Colon (tissue), 2 donors: ENCODE results near the gene KCNQ1.

Source experiments
- FAIRE-seq: peaks from 2 replicates; lab custom pipeline; 2012; peaks lifted over from hg19 to GRCh38; lab: Jason Lieb, UNC
- donor health status: control.
- donor health status: control.

Gene KCNQ1

DNA sequence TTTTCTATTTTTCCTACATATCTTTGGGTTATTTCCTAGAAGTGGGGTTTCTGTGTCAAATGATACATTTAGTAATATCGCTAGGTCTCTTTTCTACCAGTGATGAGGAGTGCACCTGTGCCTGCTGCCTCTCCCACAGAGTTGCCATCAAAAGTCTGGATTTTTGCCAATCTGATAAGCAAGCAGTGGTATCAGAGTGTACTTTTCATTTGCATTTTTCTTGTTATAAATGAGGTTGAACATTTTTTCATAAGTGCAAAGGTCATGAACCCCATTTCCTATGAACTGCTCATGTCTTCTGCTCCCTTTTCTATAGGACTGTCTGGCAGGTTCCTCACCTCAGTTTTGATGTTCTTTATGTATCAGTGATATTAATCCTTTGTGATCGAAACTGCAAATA lies 2.2 kb upstream of the KCNQ1 start:
- no peak for FAIRE-seq

DNA sequence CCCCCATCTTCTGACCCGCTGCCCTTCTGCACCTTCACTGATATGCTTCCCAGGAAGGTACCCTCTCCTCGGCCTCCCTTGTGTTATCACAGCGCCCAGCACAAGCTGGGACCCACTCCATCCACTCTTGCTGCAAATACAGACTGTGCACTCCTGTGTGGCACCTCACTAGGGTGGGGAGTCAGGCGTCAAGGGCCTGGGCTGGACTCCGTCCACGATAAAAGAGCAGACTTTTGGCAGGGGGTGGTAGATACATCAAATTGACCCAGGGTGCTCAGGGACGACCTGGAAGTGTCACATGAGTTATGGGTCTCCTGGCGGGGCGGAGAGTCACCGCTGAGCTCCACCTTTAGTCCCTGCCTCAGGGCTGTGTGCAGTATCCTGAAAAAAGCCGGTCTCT lies 1.4 kb upstream of the KCNQ1 start:
- no peak for FAIRE-seq

DNA sequence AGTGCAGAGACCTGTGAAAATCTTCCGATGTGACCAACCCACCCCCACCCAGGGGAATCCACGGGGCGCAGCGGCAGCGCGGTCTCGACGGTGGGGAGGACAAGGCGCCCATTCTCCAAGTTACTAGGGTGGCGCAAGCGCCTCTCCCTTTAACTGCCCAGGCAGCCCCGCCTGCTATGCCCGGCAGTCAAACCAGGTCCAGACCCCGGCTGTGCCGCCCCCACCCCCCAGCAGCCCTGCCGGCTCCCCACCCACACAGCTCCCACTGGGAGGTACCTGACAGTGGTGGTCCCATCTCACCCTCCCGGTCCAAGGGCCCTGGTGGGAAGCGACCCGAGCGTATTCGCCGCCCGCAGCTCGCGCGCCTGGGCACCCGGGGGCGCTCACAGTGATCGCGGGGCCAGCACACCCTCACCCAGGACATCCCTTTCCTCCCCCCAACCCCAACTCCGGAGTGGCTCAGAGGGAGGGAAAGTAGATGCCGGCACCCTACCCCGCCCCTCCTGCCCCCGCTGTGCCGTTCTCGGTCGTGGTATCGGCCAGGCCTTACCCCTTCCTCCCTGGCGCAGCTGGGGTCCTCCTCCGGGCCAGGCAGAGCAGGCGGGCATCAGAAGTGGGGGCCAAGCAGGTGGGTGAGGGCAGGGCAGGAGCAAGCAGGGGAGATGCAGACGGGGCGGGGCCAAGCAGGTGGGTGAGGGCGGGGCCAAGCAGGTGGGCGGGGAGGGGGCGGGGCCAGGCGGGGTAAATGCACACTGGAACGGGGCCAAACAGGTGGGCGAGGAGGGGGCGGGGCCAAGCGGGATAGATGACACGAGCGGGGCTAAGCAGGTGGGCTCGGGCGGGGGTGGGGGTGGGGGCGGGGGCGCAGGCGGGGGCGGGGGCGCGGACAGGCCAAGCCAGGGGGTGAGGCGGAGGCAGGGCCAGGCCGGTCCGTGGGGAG lies 657 bp upstream of the KCNQ1 start, which contains the start of gene TRPM5:
TSS of gene TRPM5 (minus strand) at position 634 of the 940 bp plus-strand sequence. CDS start 21,478 bp downstream, outside the sequence.
- no peak for FAIRE-seq

DNA sequence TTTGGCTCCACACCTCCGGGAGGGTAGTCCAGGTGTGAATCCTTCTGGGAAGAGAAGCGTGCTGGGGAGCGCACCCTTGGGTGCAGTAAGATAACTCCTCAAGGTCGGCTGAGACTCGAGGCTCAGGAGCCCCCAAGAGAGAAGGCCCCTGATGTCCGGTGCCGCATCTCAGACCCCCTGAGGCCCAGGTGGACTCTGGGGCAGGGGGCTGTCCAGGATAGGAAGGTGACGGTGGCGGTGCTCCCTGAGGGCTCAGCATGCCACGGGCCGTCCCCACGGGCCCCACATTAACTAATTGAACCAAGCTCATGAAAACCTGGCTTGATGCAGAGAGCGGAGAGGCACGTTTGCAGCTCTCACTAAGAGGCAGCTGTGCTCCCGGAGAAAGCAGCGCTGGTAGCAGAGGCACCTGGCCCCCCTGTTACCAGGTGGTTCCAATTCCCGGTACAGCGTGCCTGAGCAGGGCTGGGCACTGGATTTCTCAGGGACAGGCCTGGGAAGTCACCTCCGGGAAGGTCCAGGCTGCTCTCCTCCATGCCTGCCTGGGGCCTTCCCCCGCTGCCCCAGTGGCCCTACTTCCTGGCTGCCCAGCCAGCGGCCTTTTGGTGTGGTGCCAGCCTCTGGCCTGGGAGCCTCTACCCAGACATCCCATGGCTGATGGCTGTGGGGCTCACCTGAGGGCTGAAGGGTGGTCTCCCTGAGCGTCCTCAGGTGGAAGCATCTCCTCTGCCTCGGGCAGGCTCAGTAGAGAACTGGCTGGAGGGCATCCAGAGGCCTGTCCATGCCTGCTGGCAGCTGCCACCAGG lies 1.1 kb downstream of the KCNQ1 start:
- FAIRE-seq, result no peak

DNA sequence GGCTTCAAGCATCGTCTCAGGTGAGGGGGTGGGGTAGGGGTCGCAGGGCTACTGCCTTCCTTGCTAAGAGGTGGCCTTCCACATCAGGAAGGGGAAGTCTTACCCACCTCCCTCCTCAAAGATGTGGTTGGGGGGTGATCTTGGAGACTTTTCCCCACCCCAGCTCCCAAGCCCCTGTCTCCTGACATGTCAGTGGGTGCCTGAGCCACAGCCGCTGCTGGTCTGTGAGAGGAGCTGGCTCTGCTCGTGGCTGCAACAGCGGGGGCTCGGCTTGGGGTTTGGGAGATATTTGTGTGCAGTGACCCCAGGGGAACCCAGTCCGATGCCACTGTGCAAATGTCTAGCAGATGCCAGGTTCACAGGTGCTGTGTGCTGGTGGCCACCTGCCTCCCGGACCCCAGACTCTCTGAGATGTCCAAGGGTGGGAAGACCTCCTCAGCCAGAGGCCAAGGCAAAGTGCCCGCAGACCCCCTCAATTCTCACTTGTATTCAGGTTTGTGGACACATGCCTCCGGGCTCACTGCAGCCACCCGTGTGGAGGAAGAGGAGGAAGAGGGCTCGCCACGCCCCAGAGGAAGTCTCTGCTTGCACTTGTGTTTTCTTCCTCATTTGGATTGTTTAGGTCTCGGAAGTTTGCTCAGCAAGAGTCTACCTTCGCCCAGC lies 1.9 kb downstream of the KCNQ1 start:
- no peak for FAIRE-seq

DNA sequence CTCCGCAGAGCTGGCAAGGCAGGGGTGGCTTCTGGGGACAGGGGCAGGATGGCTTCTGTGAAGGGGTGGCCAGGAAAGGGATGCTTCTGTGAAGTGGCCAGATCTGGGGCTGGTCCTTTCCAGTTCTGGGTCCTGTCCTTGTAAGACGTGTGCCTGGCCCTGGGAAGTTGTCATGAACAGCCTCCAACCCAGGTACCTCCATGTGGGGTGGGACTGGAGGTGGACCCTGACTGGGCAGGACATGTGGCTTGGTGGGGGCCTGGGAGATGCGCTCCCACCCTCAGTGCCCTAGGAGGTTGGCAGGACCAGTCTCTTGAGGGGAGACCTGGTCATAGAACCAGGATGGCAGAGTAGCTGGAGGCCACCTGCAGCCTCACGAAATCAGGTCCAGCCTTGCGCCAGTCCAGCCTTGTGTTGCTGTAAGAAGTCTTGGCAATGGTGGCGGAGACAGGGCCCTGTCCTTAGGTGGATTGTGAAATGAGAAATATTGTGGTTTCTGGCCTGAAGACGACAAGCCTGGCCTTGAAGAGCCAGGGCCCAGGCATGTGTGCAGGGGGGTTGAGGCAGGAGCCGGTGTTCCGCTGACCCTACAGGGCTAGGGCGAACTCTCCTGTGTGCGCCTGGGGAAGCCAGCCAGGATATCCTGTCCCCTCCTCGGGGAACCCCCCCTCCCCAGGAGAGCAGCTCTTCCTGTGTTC lies 2.6 kb downstream of the KCNQ1 start:
- no peak for FAIRE-seq

GRCh38 chr11:2447951-2448650 lies 3.3 kb downstream of the KCNQ1 start:
- no peak for FAIRE-seq

DNA sequence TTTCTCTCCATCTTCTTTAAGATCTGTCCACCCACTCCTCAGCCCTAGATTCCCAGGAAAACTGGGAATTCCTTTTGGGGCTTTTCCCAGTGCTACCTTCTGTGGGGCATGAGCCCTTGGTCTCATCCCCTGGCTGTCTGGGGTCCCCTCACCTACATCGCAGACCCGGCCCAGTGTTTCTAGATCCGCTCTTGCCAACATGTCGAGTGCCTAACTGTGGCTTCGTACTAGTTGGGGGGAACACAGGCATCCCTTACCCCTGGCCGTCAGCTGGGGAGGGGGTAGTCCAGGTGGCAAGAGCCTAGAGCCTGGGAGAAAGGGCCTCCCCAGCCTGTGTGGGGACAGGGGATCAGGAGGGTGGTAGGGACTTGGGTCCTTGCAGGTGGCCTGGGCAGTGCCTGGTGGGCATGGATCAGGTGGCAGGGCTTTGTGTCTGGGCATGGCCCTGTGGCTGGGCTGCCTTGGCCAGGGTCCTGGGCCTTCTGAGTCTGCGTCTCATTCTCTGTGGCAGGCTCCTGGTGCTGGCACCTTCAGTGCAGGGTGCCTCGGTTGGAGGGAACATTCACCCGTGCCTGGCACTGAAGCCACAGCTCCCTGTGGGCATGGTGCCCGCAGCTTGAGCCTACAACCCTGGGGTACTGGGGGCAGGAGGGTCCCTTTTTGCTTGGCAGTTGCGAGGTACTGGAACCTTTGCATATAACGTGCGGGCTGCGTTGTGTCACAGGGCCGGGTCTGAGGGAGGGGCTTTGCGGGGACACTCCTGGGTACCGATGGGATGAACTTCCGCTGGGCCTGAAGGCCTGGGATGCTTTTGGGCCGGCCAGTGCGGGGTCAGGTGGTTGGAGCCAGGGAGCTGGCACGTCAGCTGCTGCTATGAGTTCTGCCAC lies 4.1 kb downstream of the KCNQ1 start:
- no peak for FAIRE-seq

- no peak for FAIRE-seq
Observed at GRCh38 chr11:2449548-2450320, 4.9 kb downstream of the KCNQ1 start.

GRCh38 chr11:2450321-2451041 lies 5.7 kb downstream of the KCNQ1 start:
- no peak for FAIRE-seq

DNA sequence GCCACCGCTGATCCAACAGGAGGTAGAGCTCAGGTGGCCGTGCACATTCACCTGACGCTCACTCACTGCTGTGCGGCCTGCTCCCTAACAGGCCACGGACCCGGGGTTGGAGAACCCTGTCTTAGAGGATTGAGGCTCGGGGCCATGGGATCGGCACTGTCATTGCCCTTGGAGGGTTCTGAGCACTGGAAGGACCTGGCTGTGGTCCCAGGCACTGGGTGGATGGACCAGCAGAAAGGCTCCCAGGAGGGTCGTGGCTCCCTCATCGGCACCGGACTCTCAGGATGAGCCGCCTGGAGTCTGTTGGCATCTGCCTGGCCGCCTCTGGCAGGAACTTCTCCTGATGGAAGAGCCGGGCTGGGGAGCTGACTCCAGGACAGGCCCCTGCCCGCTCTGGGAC lies 6.5 kb downstream of the KCNQ1 start:
- no peak for FAIRE-seq

GRCh38 chr11:2451916-2452315 lies 7.1 kb downstream of the KCNQ1 start:
- no peak for FAIRE-seq

DNA sequence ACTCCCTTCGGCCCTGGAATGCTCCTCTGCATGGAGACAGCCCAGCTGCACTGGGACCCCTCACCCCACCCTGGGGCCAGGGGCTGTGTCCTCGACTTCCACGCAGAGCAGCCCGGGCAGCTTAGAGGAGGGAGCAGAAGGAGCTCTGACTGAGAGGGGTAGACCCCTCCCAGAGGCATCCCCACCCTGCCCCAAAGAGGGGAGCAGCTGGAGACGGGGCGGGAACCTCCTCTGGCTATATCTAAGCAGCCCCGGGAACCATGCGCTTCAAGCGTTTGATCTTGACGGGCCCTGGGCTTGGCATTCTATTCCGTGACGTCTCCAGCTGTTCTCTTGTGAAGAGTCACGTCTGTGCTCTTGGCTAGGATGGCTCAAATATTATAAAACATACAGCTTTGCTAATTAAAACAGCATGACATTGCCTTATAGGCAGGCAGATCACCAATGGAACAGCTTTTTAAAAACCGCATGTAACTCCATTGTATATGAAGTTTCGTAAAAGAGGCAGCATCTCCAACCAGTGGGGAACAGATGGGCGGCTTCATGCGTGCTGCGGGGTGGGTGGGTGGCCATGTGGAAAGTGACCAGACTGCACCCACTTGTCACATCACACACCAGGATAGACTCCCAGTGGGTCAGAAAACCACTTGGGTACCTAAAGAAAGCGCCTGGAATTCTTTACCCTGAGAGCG lies 7.7 kb downstream of the KCNQ1 start:
- FAIRE-seq, result no peak

DNA sequence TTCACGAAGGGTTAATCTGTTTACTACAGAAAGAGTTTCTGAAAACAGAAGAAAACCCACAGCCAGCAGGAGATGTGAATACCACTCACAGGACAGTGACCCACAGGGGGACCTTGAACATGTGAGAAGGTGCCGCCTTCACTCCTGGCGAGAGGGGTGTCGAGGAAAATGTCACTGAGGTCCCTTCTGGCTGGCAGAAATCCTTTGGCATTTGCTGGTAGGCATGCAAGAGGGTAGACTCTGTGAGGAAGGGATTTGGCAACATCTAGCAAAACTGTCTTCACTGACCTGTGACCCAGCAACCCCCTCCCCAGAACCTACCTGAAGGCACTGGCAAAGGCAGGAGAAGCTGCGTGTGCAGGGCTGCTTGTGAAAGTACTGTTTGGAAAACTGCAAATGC lies 8.6 kb downstream of the KCNQ1 start:
- FAIRE-seq, result no peak

- no peak for FAIRE-seq
Observed at GRCh38 chr11:2458321-2458720, 13.5 kb downstream of the KCNQ1 start.

GRCh38 chr11:2459016-2459725 lies 14.4 kb downstream of the KCNQ1 start:
- no peak for FAIRE-seq

- no peak for FAIRE-seq
Observed at GRCh38 chr11:2459796-2460531, 15.2 kb downstream of the KCNQ1 start.
